ENCODE results near the gene DUSP18.

The DUSP18 gene

GRCh38 chr22:30654361-30654760, 13.3 kb downstream of the DUSP18 start:
- in situ Hi-C loops (cut with MboI; ENCODE audit: low sequenced_read_pairs, unreplicated experiment): no loop called here
- TF ChIP-seq CTCF (IDR thresholded peaks at IDR 0.05; ENCODE audit: borderline replicate concordance, control extremely low read depth, extremely low read depth, insufficient read depth, missing control alignments): no peak
- DNase-seq (ENCODE audit: low spot score): no peak

- no peak for DNase-seq (ENCODE audit: low spot score)
- TF ChIP-seq CTCF (IDR thresholded peaks at IDR 0.05; ENCODE audit: borderline replicate concordance, control extremely low read depth, extremely low read depth, insufficient read depth, missing control alignments): no peak
- in situ Hi-C loops (cut with MboI; ENCODE audit: low sequenced_read_pairs, unreplicated experiment): no loop called here
Observed at GRCh38 chr22:30652852-30653251, 14.8 kb downstream of the DUSP18 start.

- no peak for DNase-seq (ENCODE audit: low spot score)
- in situ Hi-C loops (cut with MboI; ENCODE audit: low sequenced_read_pairs, unreplicated experiment): no loop called here
- TF ChIP-seq CTCF (IDR thresholded peaks at IDR 0.05; ENCODE audit: borderline replicate concordance, control extremely low read depth, extremely low read depth, insufficient read depth, missing control alignments): no peak
Observed at GRCh38 chr22:30650508-30651116, 17.1 kb downstream of the DUSP18 start.

- in situ Hi-C loops (cut with MboI; ENCODE audit: low sequenced_read_pairs, unreplicated experiment): loop anchor here (25.0 kb wide), 1 partner anchor 263 kb away; no protein-coding TSS in a partner anchor
- peak; percentile 82 for DNase-seq (ENCODE audit: low spot score)
- no peak for TF ChIP-seq CTCF (IDR thresholded peaks at IDR 0.05; ENCODE audit: borderline replicate concordance, control extremely low read depth, extremely low read depth, insufficient read depth, missing control alignments)
Observed at GRCh38 chr22:30649430-30650007, 18.2 kb downstream of the DUSP18 start.

- no peak for TF ChIP-seq CTCF (IDR thresholded peaks at IDR 0.05; ENCODE audit: borderline replicate concordance, control extremely low read depth, extremely low read depth, insufficient read depth, missing control alignments)
- DNase-seq (ENCODE audit: low spot score): no peak
- in situ Hi-C loops (cut with MboI; ENCODE audit: low sequenced_read_pairs, unreplicated experiment): loop anchor here (25.0 kb wide), 1 partner anchor 263 kb away; no protein-coding TSS in a partner anchor
Observed at GRCh38 chr22:30648825-30649224, 18.9 kb downstream of the DUSP18 start.

GRCh38 chr22:30647536-30647935, 20.1 kb downstream of the DUSP18 start:
- no peak for TF ChIP-seq CTCF (IDR thresholded peaks at IDR 0.05; ENCODE audit: borderline replicate concordance, control extremely low read depth, extremely low read depth, insufficient read depth, missing control alignments)
- DNase-seq (ENCODE audit: low spot score): no peak
- in situ Hi-C loops (cut with MboI; ENCODE audit: low sequenced_read_pairs, unreplicated experiment): loop anchor here (25.0 kb wide), 1 partner anchor 265 kb away; no protein-coding TSS in a partner anchor
